GM15510 (cell line): ENCODE results near the gene SMG6.

Experiments used
- POLR2A ChIP-seq: IDR thresholded peaks from 3 replicates; pipeline ENCODE4 v1.6.1; 2011; ENCODE audit warnings: borderline replicate concordance; ENCODE audit not compliant: insufficient read length; ENCODE audit errors: extremely low read depth

The SMG6 gene

GRCh38 chr17:2303204-2304188 is at the start of gene SMG6, which contains the start of gene SRR:
TSS of gene SMG6 (minus strand) at chr17:2303785. CDS start at chr17:2303720, 65 bp downstream.
TSS of gene SRR (plus strand) at chr17:2303950. CDS start at chr17:2315561, 11,611 bp downstream.
- TF ChIP-seq POLR2A = peak; percentile 86

- TF ChIP-seq POLR2A = no peak
Observed at GRCh38 chr17:2351269-2351668, 47.7 kb upstream of the SMG6 start.

- TF ChIP-seq POLR2A = no peak
Observed at GRCh38 chr17:2347805-2348685, 44.5 kb upstream of the SMG6 start.

GRCh38 chr17:2346475-2346874 is 42.9 kb upstream of the SMG6 start:
- TF ChIP-seq POLR2A = no peak

- TF ChIP-seq POLR2A = no peak
Observed at GRCh38 chr17:2344528-2344927, 40.9 kb upstream of the SMG6 start.

GRCh38 chr17:2343421-2343820 is 39.8 kb upstream of the SMG6 start:
- no peak for TF ChIP-seq POLR2A

- no peak for TF ChIP-seq POLR2A
Observed at GRCh38 chr17:2338315-2338657, 34.7 kb upstream of the SMG6 start.

- TF ChIP-seq POLR2A = peak; percentile 4
Observed at GRCh38 chr17:2337544-2338314, 34.1 kb upstream of the SMG6 start.

- peak; percentile 18 for TF ChIP-seq POLR2A
Observed at GRCh38 chr17:2336852-2337543, 33.4 kb upstream of the SMG6 start, which contains the start of gene SGSM2. TSS of gene SGSM2 (plus strand) at chr17:2337501. CDS start at chr17:2337689, 188 bp downstream.

GRCh38 chr17:2336215-2336851 is 32.7 kb upstream of the SMG6 start, which contains the start of gene TSR1:
TSS of gene TSR1 (minus strand) at chr17:2336457. CDS start at chr17:2336427, 30 bp downstream.
- TF ChIP-seq POLR2A = peak; percentile 81

- no peak for TF ChIP-seq POLR2A
Observed at GRCh38 chr17:2335726-2336214, 32.2 kb upstream of the SMG6 start.

GRCh38 chr17:2331303-2331702 is 27.7 kb upstream of the SMG6 start:
- TF ChIP-seq POLR2A = no peak
